HG03565 (cell line): ENCODE measurements around the gene FRMD4B.

Source experiments
- ATAC-seq: cut with Tn5 transposase; IDR thresholded peaks from one replicate; pipeline ENCODE4 v1.9.1; 2021; ENCODE audit warnings: mild to moderate bottlenecking, moderate library complexity; ENCODE audit not compliant: unreplicated experiment

Gene FRMD4B

GRCh38 chr3:69368129-69368741, 17.7 kb downstream of the FRMD4B start:
- ATAC-seq: peak; percentile 98

- ATAC-seq: no peak
Measured at GRCh38 chr3:69367586-69367985, 18.3 kb downstream of the FRMD4B start.

DNA sequence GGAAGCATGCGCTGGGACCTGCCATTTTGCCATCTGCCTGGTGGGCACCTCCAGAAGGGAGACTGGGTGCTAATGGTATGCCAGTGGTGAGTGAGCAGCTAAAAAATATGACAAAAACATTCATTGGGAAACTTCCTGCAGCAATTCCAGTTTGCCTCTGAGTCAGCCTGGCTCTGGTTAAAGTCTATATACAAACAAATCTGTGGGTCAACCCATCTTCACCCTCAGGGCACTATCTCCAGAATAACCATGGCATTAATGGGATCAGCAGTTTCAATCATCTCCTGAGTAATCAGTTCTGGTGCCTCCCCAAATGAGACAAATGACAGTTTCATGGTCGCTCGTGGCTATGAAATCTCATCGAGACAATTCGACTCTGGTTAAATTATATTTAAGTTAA, 21.5 kb downstream of the FRMD4B start:
- ATAC-seq: no peak

DNA sequence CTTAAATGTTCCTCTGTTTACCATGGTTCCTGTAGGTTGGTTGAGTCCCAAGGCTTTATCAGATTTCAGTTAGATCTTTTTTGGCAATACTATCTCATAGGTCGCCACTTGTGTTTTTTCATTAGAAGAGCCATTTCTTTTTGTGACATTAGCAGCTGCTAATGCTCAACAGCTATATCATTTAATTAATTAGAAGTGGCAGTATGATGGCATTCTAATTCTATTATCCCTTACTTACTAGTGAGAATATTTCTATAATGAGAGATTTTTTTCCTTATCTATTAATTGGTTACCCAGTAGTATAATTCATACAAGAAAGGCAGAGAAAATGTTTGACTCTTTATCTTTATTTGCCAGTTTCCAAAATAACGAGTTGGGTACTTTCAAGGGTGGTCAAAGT, 25.2 kb downstream of the FRMD4B start:
- no peak for ATAC-seq

- ATAC-seq: no peak
Measured at GRCh38 chr3:69359916-69360315, 26.0 kb downstream of the FRMD4B start.

GRCh38 chr3:69359339-69359893, 26.5 kb downstream of the FRMD4B start:
- ATAC-seq: no peak

DNA sequence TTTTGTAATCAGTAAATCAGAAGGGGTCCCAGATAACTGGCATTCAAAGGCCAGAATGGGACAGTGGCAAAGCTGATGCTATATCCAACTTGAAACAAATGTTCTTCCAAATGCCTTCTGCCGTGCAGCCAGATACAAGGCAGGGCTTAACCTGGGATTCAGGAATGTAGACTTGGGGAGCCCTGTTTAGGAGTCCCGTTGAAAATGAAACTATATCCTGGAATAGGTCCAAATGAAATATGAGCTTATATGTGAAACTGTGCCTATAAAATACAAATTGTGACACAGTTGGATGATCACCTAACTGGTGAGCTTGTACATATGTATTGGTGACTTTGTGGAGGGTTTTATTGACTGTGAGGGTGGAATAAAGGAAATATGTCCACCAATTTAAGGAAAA, 28.7 kb downstream of the FRMD4B start:
- ATAC-seq: no peak

DNA sequence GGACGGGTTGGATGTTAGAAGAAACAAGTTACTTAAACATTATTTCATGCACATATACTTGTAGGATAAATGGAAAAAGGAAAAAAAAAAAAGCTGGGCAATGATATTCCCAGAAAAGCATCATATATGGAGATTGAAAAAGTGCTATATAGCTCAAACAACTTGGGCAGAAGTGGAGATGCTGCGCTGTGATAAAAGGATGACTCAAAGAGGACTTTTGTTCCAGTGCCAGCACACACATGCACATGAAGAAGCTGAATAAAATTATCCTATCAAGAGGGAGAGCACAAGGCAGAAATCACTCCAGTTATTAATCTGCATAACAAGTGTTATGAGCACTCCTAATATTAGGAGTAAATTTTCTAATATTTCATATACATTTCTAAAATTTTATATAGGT, 30.9 kb downstream of the FRMD4B start:
- ATAC-seq: no peak

DNA sequence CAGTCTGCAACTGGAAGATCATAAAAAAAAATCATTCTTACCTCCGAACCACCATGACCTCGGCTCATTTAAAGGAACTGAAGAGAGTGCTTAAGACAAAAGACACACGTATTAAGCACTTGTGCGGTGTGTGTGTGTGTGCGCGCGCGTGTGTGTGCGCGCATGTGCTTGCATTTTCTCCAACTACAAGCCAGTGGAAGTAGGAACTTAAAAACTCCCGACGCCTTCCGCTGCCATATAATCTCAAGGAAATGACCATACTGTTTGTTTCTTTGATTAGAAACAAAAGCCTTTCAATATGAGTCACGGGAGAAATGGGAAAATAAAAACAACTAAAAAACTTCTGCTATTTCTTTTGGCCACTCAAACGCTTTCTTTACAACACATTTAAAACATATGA, 32.4 kb downstream of the FRMD4B start:
- ATAC-seq: no peak

- ATAC-seq: no peak
Measured at GRCh38 chr3:69353088-69353478, 32.8 kb downstream of the FRMD4B start.

DNA sequence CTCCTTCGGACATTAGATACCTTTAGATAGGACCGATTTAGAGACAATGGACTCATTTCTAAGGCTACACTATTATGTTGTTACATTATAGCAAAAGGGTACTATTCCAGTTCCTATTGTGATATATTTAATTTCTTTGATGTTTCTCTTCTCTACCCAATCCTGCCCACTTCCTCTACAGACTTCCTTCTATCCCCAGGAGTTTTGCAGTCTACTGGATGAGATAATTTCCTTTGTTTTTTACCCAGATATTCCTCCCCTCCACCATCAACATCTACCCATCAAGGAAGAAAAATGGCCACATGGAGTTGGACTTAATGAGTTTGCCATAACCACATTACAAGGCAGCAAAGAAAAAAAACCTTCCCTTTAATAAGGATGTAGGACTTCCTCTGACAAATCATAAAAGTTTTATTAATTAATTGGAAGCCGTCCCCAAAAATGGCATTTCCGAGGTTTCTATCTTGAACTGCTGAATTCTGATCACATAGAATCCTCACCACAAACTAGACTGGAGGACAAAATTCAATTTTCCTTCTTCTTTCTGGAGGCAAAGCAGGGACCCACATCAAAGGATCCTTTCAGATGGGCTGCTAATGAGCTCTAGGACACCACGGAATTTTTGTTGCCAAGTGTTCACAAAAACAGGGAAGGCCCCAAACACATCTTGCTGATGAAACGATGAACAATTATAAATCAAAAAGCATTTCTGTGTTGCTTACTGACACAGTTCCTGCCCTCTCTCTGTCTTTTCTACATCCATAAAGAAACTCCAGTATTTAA, 33.4 kb downstream of the FRMD4B start:
- ATAC-seq: no peak

DNA sequence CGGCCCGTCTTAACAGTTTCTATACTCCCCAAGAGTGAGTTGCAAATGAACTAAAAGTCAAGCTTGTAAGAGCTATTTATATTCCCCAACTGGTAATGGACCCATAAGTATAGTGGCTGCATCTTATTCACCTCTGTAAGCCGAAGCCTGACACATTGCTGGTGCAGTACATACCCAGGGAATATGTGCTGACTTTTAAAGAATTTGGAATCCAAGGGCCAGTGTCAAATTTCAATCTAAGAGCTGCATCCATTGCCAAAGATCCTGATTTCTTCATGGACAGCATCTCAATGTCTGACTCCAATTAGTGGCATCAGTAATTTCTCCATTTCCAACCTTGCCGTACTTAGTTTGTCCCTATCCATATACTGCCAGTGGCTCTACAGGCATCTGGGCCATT, 42.0 kb downstream of the FRMD4B start:
- no peak for ATAC-seq

- ATAC-seq: no peak
Measured at GRCh38 chr3:69342074-69342473, 43.8 kb downstream of the FRMD4B start.

- no peak for ATAC-seq
Measured at GRCh38 chr3:69339760-69340159, 46.1 kb downstream of the FRMD4B start.

GRCh38 chr3:69338911-69339310, 47.0 kb downstream of the FRMD4B start:
- ATAC-seq: no peak

GRCh38 chr3:69332934-69333333, 53.0 kb downstream of the FRMD4B start:
- ATAC-seq: no peak

- no peak for ATAC-seq
Measured at GRCh38 chr3:69330891-69331400, 54.9 kb downstream of the FRMD4B start.

- ATAC-seq: no peak
Measured at GRCh38 chr3:69329892-69330291, 56.0 kb downstream of the FRMD4B start.

- no peak for ATAC-seq
Measured at GRCh38 chr3:69328963-69329302, 57.0 kb downstream of the FRMD4B start.

- ATAC-seq: no peak
Measured at GRCh38 chr3:69328103-69328962, 57.6 kb downstream of the FRMD4B start.

GRCh38 chr3:69326855-69327300, 59.0 kb downstream of the FRMD4B start:
- ATAC-seq: peak; percentile 89
